DMS114 treated with DMSO at 0.1 percent for 48 hours (cell line): ENCODE results near the gene ZBP1.

Experiments
- DNase-seq: peaks from one replicate; lab custom pipeline; 2025; ENCODE audit not compliant: unreplicated experiment; lab: John Stamatoyannopoulos, UW

Gene ZBP1

DNA sequence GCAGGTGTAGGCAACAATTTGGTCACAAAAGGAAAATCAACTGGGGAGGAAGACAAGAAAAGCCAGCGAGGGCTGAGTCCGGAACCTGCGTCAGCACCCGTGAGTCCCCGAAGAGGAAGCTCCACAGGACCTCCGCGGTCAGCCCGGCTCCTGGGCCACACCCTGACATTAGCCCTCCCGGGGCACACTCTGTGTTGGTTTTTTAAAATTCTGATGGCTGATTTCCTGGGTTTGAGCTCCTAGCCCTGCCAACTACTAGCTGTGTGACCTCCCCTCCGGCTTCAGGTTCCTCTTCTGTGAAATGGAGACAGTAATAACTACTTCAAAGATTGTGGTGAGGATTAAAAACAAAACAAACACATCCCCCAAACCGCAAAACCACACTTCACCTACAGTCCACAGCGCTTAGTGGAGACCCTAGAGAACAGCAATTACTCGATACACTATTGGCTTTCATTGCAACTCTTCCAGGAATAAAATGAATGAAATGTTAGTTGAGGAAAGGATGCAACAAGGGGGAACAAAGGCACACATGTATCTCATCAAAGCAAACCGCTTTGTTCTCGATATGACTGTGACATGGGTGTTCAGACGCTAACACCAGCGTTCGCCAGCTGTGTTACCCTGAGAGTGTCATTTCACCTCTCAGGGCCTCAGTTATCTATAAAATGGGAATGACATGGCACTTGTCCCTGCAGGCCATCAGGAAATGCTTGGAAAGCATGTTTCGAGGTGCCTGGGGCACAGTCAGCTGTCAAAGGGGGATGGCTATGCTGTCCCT lies 985 bp downstream of the ZBP1 start:
- DNase-seq = no peak

DNA sequence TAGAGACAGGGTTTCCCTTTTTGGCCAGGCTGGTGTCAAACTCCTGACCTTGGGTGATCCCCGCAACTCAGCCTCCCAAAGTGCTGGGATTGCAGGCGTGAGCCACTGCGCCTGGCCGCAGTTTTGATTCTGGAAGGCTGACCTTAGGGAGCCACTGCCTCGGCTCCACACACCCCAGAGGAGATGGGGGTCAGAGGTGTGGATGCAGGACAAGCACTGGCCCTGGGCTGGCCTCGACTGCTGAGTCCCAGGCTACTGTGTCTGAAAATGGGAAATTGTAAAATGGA lies 1.5 kb downstream of the ZBP1 start:
- DNase-seq = no peak

DNA sequence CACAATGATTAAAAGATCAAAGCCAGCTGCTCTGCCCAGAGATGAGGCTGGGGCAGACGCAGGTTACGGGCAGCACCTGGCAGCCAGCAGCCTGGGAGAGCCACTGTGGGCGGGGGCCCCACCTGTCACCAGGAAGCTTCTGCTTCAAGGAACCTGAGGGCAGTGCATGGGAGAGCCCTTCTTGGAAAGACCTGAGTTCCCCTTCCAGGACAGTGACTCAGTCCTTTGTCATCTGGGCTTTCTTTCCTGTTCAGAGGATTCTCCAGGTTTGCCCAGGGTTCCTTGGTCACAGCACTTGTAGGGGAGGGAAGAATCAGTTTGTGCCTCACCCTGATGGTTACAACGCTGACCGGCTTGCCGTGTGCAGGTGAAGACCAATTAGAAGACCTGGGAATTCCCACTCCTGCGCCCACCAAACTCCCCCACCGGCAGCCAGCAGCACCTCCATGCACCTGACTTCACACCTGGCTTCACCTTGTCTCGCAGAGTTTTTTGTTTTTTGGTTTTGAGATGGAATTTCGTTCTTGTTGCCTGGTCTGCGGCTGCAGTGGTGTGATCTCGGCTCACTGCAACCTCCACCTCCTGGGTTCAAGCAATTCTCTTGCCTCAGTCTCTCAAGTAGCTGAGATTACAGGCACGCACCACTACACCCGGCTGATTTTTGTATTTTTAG lies 2.0 kb downstream of the ZBP1 start:
- DNase-seq = no peak

DNA sequence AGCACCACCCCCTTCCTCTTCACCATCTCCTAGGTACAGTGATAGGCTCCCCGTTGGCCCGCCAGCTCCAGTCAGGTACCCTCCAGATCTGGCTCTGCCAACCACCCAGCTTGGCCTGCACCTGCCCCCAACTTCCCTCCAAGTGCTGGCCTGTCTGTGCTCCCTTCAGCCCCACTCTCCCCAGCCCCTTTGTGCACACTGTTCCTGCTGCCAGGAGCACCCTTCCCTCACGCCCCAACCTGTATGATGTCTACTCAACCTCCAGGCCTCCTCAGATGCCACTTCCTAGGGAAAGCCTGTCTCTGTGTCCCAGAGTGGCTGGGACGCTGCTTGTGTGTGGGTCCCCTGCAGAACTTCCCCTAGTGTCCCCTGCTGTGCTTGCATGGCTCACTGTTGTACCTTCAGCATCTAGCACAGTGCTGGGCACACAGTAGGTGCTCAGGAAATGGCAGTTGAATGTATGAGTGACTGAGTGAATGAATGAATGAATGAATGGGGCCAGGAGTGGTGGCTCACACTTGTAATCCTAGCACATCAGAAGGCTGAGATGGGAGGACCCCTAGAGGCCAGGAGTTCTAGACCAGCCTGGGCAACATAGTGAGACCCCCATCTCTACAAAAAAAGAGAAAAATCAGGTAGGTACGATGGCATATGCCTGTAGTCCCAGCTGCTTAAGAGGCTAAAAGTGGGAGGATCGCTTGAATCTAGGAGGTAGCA lies 3.0 kb downstream of the ZBP1 start:
- DNase-seq = no peak

DNA sequence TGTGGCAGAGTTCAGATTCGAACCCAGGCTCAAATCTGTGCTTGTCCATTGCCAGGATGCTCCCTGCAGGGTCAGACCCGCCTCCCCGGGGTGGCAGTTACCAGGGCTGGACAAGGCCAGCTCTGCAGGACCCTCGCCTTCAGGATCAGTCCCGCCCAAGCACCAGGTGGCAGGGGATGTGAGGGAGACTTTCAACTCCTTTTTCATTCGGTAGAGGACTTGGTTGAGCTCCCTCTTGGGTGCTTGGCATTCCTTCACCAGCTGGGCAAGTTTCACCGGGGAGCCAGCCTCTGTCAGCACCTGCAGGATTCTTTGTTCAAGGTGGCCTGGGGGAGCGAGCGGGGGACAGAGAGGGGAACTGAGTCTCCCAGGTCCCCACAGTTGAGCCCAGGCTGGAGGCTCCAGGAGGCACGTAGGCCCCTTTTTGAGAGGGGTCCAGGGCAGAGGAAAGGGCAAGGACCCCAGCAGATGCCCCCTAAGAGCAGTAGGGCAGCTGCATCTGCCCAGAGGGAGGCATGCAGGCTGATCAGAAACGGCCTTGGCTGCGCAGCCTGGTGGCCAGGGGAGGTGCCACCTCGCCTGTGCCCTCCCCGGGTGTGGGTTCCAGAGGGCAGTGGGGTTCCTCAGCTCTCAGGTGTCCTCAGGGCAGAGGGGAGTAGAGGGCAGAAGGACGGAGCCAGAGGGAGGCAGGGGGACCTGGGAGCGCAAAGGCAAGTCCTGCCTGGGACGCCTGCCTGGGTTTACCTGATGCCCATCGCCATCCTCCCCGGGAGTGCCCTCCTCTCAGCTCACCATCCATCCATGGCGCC lies 3.9 kb downstream of the ZBP1 start:
- DNase-seq = no peak

DNA sequence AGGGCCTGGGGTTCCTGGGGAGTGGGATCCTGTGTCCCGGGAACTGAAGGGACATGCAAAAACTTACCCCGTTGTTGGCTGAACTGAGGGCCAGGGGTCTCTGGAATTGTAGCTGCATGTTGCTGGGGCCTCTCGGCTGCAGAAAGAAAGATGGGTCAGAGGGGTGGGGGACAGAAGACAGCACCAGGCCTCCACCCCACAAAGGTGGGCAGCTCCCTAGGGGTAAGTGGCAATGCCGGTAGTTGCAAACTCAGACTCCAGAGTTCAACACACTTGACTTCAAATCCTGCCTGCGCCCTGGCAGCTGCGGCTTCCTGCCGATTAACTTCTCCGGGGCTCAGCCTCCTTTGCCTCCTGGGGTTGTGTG lies 4.8 kb downstream of the ZBP1 start:
- DNase-seq = no peak

DNA sequence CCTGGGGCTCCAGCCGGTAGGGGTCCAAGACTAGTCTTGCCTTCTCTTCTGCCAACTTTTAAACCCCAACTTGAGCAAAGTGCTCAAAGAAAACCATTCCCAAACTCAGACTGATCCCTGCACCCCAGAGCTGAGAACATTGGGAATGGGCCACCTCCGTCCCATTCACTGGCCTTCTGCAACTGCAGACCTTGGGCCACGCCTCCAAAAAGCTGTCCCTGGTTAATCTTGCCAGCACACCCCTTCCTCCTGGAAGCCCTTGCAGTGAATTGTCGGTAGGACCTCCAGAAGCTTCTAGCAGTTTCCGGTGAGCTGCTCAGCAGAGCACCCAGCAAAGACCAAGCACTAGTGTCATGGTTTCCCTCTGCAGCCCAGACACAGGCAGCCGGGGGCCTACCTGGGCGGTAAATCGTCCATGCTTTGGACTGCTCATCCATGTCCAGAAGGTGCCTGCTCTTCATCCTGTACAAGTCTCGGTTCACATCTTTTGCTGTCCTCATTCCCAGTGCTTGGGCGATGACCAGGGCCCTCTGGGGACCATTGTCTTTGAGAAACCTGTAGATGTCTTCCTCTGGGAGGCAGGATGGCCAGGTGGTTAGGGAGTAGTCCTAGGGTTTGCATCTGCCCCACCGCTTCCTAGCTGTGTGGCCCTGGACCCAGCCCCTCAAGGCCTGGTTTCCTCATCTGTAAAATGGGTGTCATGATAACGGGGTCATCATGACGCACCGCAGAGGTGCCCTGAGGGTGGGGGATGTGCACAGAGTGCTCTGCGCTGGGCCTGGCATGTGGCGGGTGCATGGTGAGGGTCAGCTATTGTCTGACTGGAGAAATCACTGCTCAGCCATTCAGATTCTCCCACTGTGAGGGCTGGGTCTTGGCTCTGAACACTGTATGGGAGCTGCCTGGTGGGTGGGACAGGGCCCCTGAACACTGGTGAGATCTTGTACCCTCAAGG lies 5.5 kb downstream of the ZBP1 start:
- DNase-seq = no peak

DNA sequence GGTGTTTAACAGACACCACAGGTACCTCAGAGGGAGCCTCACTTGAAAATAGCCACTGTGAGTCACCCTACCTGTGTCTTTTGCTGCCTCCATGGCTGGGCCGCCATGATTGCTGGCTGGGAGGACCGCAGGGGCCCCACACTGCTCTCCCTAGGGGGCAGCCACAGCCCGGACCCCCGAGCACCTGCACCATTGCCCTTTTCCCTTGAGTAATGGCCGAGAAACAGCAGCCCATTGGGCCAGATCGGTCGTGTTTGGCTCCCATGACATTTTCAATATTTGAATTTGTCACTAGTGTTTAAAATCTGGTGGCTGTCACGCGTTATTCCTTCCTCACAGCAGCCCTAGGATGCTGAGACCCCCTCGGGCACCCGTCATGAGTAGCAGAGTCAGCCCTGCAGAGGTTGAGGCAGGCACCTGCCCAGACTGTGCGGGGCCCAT lies 6.7 kb downstream of the ZBP1 start:
- DNase-seq = no peak

DNA sequence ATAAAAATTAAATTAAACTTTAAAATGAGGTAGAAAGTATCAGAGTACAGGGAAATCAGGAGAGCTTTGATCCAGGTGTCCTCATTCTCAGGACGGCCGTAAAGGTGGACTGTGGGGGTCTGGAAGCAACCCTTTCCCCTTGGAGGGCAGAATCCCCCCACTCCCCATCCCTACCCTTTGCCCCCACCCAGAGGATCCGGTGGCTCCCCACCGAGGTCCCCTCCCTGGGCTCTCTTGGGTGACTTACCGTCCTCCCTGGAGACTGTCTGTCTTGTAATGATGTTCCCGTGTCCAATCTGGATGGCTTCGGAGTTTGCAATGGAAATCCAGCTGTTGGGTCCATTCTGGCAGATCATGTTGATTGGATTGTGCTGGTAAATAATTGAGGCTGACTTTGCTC lies 7.3 kb downstream of the ZBP1 start:
- no peak for DNase-seq

DNA sequence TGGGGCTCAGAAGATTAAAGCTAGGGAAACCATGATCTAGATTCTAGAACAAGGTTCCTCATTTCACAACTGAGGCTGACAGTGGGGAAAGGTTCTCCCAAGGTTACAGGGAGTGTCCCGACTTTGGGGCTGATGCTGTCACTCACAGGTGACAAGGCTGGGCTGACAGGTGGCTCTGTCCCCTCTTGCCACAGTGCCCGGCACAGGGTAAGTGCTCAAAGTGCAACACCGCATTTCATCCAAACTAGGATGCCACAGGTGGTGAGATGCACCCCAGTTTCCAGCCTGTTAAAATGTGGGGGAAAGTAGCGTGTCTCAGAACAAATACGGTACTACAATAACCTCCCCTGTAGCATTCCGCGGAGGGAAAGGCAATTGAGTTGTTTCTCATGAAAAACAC lies 7.8 kb downstream of the ZBP1 start:
- DNase-seq = no peak

DNA sequence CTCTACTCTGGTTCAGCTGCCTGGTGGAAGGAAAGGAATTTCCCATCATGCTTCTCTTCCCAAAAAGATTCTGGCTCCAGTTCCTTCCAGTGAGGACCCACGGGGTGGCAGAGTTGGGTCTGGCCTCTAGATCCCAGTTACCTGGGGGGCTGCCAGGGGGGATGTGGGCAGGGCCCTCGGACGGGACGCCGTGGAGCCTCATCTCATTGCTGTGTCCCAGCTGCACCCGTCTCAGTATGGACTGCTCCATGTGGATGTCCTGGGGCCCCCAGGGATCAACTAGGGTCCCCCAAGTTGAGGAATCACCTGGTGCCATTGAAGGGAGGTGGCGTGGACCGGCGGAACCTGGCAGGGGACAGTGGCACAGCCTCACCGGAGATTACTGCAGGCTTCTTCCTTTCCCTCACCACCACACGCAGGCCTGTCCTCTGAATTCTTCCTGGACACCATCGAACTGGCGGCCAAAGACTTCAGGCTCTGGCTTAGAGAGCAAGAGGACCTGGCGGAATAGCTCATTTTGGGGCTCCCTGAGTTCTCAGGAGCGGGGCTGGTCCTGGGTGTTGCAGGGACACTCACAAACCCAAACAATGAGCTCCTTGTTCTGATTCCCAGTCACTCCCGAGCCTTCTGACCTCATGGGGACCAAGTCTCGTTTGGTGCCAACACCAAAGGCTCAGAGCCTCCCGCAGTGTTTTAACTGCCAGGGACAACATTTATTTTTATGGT lies 8.5 kb downstream of the ZBP1 start:
- no peak for DNase-seq

DNA sequence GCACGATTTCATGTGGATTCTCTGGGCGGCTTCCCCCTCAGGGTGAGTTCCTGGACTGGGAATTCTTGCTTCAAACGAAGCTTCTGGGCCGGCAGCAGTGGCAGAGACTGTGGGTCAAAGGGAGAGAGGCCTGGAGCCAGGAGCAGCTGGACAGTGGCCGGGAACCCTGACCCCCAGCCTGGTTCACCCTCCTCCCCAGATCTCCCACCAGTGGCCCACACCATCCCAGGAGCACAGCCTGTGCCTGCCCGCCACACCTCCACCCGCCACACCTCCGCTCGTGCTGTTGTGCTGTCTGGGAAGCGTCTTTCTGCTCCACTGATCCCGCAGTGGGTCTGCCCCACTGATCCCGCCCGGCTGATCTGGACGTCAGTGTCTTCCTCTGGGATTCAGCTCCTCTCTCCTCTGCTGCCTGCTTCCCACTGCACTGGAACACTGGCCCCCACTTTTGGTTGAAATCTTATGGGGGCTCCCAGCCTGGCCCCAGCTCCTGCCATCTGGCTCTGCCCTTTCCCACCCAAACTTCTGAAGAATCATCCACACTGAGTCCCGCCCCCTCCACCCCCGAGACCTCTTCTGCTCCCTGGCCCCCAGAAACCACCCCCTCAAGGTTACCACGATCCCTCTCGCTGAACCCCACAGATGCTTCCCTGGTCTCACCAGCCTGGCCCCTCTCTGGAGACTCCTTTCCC lies 9.8 kb downstream of the ZBP1 start:
- no peak for DNase-seq

DNA sequence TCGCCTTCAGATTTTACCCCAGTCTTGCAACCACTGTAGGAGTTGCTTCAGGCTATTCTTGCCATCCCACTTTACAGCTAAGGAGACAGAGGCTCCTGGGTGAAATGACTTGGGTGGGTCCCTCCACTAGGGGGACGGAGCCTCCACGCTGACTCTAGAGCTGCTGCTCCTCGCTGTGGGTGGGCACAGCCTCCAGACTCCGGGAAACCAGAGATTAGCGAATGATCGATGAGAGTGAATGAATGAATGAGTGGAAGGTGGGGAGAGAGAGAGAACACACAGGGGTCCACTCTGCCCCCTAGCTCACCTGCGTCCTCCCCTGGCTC lies 10.4 kb downstream of the ZBP1 start:
- no peak for DNase-seq

DNA sequence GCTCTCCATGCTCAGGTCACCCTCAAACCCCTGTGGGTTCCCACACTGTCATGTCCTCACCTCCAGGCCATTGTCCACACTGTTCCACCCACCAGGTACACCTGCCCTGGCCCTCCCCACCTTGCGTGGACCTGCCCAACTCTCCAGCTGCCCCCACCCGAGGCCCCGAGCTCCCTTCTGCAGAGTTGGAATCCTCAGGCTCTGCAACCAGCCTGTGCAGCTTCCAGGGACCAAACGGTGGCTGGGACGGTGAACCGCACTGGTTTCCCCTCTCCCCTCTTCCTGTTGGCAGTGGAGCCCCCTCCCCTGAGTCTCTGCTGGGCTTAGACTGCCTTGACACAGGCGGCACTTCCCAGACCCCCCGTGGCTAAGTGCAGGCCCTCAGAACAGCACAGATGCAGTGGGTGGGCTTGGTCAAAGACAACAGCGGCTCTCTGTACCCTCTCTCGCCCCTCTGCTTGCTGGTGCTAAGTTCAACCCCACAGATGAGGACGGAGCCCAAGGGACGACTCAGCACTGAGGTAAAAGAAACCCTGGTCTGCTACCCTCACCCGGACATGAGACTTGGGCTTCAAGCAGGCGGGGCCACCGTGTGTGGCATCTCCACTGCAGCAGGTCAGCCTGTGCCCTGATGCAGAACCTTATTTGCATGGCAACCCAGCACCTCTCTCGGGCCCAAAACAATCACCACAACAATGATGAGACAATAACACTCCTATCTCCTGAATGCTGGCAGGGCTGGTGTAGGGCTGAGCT lies 11.0 kb downstream of the ZBP1 start:
- DNase-seq = no peak

DNA sequence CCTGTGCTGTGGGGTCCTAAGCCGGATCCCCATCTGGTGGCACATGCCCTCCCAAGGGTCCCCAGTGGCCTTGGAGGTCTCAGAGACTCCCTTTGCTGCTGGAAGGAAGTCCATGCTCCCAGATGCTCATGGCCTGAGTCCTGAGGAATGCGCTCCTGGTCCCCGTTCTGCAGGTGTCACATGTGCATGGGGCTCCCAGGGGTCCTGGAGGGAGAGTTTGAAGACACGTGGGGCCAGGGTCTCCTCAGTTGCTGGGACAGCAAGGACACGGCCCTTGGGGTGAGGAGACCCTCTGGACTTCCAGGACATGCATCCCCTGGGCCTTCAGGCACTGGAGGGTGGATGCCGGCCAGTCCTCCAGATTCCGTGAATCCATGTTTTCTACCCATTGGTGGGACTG lies 11.7 kb downstream of the ZBP1 start:
- DNase-seq = no peak

DNA sequence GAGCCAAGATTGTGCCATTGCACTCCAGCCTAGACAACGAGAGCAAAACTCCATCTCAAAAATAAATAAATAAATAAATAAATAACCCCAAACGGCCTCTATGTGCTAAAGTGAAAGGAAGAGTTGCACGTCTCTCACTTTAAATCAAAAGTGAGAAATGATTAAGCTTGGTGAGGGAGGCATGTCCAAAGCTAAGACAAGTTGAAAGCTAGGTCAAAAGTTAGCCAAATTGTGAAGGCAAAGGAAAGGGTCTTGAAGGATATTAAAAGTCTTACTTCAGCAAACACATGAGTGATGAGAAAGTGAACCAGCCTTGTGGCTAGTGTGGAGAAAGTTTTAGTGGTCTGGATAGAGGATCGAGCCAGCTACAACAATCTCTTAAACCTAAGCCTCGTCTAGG lies 14.3 kb downstream of the ZBP1 start:
- no peak for DNase-seq

DNA sequence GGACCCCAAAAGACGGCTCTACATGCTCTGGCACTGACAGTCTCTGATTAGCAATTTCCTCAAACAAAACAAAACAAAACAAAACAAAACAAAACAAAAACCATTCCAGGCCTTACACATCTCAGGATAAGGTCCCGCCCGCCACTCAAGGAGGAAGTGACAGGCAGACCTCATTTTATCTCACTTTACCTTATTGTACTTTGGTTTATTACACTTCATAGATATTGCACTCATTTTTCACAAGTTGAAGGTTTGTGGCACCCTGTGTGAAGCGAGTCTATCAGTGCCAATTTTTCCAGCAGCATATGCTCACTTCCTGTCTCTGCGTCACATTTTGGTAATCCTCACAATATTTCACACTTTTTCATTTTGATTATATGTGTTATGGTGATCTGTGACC lies 15.2 kb downstream of the ZBP1 start:
- DNase-seq = no peak

DNA sequence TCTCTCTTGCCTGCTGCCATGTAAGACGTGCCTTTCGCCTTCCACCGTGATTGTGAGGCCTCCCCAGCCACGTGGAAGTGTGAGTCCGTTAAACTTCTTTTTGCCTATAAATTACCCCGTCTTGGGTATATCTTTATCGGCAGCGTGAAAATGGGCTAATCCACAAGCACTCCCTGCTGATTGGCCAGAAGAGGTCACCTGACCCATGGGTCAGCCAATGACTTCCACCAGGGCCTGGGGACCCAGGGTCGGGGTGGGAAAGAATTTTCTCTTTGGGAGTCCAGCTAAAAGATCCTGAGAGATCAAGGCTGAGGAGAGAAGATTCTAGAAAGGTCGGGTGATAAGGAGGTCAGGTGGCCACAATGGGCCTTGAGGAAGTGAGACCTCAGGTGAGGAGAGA lies 17.1 kb downstream of the ZBP1 start:
- no peak for DNase-seq

DNA sequence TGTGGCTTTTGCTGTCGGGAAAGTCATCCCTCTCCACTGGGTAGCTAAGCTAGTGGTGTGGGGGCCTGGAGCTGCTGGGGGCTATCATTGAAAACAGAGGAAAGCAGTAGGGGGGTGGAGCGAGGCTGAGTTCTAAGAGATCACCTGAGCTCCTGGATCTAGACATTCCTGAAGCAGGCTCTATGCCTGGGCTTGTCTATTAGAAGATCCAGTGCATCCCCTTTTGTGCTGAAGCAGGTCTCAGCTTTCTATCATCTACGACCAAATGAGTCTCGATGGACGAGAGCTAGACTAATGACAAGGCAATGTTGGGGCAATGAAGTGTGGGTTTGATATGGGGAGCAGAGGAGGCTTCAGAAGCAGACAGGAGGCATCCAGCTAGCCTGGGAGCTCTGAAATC lies 18.5 kb downstream of the ZBP1 start:
- DNase-seq = no peak
